Peyer's patch (tissue), 4 donors: ENCODE data around the gene FER. TPM values are rescaled to one million over a fixed set of nuclear protein-coding genes. Genes with fewer than 3 reads are reported as not detected.
"Not testable (repeated sequence)": the region's sequence is repeated elsewhere in the genome, so short reads cannot be mapped to it uniquely, and the experiment has no call there.

Experiments
- DNase-seq, 3 donors: peaks; one replicate each; pipeline ENCODE4 v3.0.0-alpha.2; 2017 to 2019
- H3K27ac ChIP-seq, 4 donors: fragments of 200-600 bp; sonication (generic); one replicate each; pipeline ENCODE4 v1.5.1; 2016 to 2019
- H3K27me3 ChIP-seq, 2 donors: fragments of 200-600 bp; sonication (generic); one replicate each; pipeline ENCODE4 v1.5.1; 2019
- H3K36me3 ChIP-seq, 3 donors: fragments of 200-600 bp; sonication (generic); one replicate each; pipeline ENCODE4 v1.5.1; 2016 to 2019
- H3K4me1 ChIP-seq, 4 donors: fragments of 200-600 bp; sonication (generic); one replicate each; pipeline ENCODE4 v1.5.1; 2016 to 2019
- H3K4me3 ChIP-seq, 4 donors: fragments of 200-600 bp; sonication (generic); 1 replicate in 3 of 4; 2 replicates in 1 of 4; pipeline ENCODE4 v1.5.1; 2016 to 2019; ENCODE audit warnings: mild to moderate bottlenecking in 1 of 4
- H3K9me3 ChIP-seq, 4 donors: fragments of 200-600 bp; sonication (generic); one replicate each; pipeline ENCODE4 v1.5.1; 2016 to 2019; ENCODE audit warnings: mild to moderate bottlenecking in 1 of 4
- CTCF ChIP-seq, 6 experiments: fragments of 450-650 bp in 4 of 6; fragments of 200-600 bp in 2 of 6; sonication (generic) in 1 of 6; IDR thresholded peaks; one replicate each; pipeline ENCODE4 v1.5.1; 2017 to 2019; ENCODE audit warnings: antibody characterized with exemption in 6 of 6, mild to moderate bottlenecking in 3 of 6, moderate library complexity in 1 of 6
- POLR2A ChIP-seq, 2 donors: fragments of 450-650 bp; IDR thresholded peaks; one replicate each; pipeline ENCODE4 v1.5.1; 2017; ENCODE audit warnings: antibody characterized with exemption in 2 of 2, mild to moderate bottlenecking in 2 of 2, moderate library complexity in 2 of 2
- total RNA-seq, 4 donors: library from RNA; depleted of rRNA; stranded (reverse); fragments of >200 nt; gene quantifications; one replicate each; pipeline ENCODE4 v1.1.0, GENCODE V29; 2016

FER gene
- total RNA-seq, 4 donors from 2014 or later = 8.4 to 104 (median 12.5) TPM

GRCh38 chr5:108989761-108990392 is 242.2 kb downstream of the FER start:
- no peaks in the 10 kb centered on the region for H3K36me3 ChIP-seq
- no peaks in the 10 kb centered on the region for H3K27me3 ChIP-seq
- H3K4me1 ChIP-seq = no peaks in the 10 kb centered on the region
- no peak overlapping the region for H3K4me3 ChIP-seq
- DNase-seq = no peak
- no peaks in the 10 kb centered on the region for H3K9me3 ChIP-seq
- H3K27ac ChIP-seq = no peak overlapping the region
- no peak for TF ChIP-seq CTCF (IDR thresholded peaks at IDR 0.05)
- TF ChIP-seq POLR2A (IDR thresholded peaks at IDR 0.05) = no peak

GRCh38 chr5:108992396-108993085 is 244.8 kb downstream of the FER start:
- not testable (repeated sequence) for H3K9me3 ChIP-seq, H3K36me3 ChIP-seq, H3K27me3 ChIP-seq, H3K4me3 ChIP-seq, H3K4me1 ChIP-seq, DNase-seq, H3K27ac ChIP-seq

GRCh38 chr5:108993440-108993839 is 245.7 kb downstream of the FER start:
- H3K4me3 ChIP-seq, H3K36me3 ChIP-seq, DNase-seq, H3K27me3 ChIP-seq, H3K4me1 ChIP-seq, H3K27ac ChIP-seq, H3K9me3 ChIP-seq: not testable (repeated sequence)

GRCh38 chr5:108997720-108998119 is 250.0 kb downstream of the FER start:
- no peak for TF ChIP-seq POLR2A (IDR thresholded peaks at IDR 0.05)
- TF ChIP-seq CTCF (IDR thresholded peaks at IDR 0.05) = no peak
- no peak for DNase-seq
- Histone ChIP-seq H3K4me1 (no peaks in the 10 kb centered on the region), H3K4me3 (no peak overlapping the region), H3K27me3 (no peaks in the 10 kb centered on the region), H3K27ac (no peak overlapping the region), H3K36me3 (no peaks in the 10 kb centered on the region), H3K9me3 (no peaks in the 10 kb centered on the region)

- Histone ChIP-seq H3K27ac (no peak overlapping the region), H3K36me3 (no peaks in the 10 kb centered on the region), H3K4me3 (no peak overlapping the region), H3K27me3 (no peaks in the 10 kb centered on the region), H3K9me3 (no peaks in the 10 kb centered on the region), H3K4me1 (no peaks in the 10 kb centered on the region)
- TF ChIP-seq CTCF (IDR thresholded peaks at IDR 0.05) (no peak), POLR2A (IDR thresholded peaks at IDR 0.05) (no peak)
- DNase-seq = no peak
These were observed 250.5 kb downstream of the FER start for GRCh38 chr5:108998216-108998615.

GRCh38 chr5:109003928-109004327 is 256.2 kb downstream of the FER start:
- no peaks in the 10 kb centered on the region for H3K4me1 ChIP-seq
- H3K4me3 ChIP-seq = no peak overlapping the region
- no peak overlapping the region for H3K27ac ChIP-seq
- no peaks in the 10 kb centered on the region for H3K36me3 ChIP-seq
- no peak for TF ChIP-seq POLR2A (IDR thresholded peaks at IDR 0.05)
- no peak for TF ChIP-seq CTCF (IDR thresholded peaks at IDR 0.05)
- H3K9me3 ChIP-seq = no peaks in the 10 kb centered on the region
- no peak for DNase-seq
- H3K27me3 ChIP-seq = no peaks in the 10 kb centered on the region
